Renal pelvis (tissue), 12 donors: ENCODE measurements around the gene NPAS2. TPM values are rescaled to one million over a fixed set of nuclear protein-coding genes. Genes with fewer than 3 reads are reported as not detected.

Source experiments
- DNase-seq: peaks from one replicate; pipeline ENCODE4 v3.0.0-alpha.2; 2013
- long read RNA-seq, 16 experiments: transcript quantifications; one replicate each; lab custom pipeline, GENCODE V29; 2026
- polyA plus RNA-seq, 3 donors: library from polyadenylated mRNA; unstranded; fragments of 120-200 nt; gene quantifications; one replicate each; pipeline ENCODE4 v1.2.1, GENCODE V29; 2013; ENCODE audit not compliant: insufficient read length in 3 of 3

Gene NPAS2
- 10 to 100 TPM; 13.0 to 19.3 (median 14.7) TPM for polyA plus RNA-seq
- long read RNA-seq, donor 1 = 0 reads
- long read RNA-seq, donor 2 = 0 reads
- long read RNA-seq, donor 3, partial matches to known transcripts = 0 of 1 reads
- long read RNA-seq, donor 3, other reads (novel, unspliced or antisense) = 0 of 1 reads
- long read RNA-seq, donor 4 = 0 reads
- long read RNA-seq, donor 5, full-length matches to known transcripts = 1 of 1 reads
- long read RNA-seq, donor 5, partial matches to known transcripts = 0 of 1 reads
- long read RNA-seq, donor 5, other reads (novel, unspliced or antisense) = 0 of 1 reads
- long read RNA-seq, donor 6, full-length matches to known transcripts = 1 of 1 reads
- long read RNA-seq, donor 6, partial matches to known transcripts = 0 of 1 reads
- long read RNA-seq, donor 6, other reads (novel, unspliced or antisense) = 0 of 1 reads
- long read RNA-seq, donor 7 = 0 reads
- long read RNA-seq, donor 8 = 0 reads
- long read RNA-seq, donor 9 = 0 reads
- long read RNA-seq, donor 10, partial matches to known transcripts = 0 of 1 reads
- long read RNA-seq, donor 10, other reads (novel, unspliced or antisense) = 0 of 1 reads
- long read RNA-seq, donor 11, partial matches to known transcripts = 0 of 1 reads
- long read RNA-seq, donor 11, other reads (novel, unspliced or antisense) = 0 of 1 reads
- long read RNA-seq, donor 12, full-length matches to known transcripts = 1 of 1 reads
- long read RNA-seq, donor 12, partial matches to known transcripts = 0 of 1 reads
- long read RNA-seq, donor 12, other reads (novel, unspliced or antisense) = 0 of 1 reads
- long read RNA-seq, donor 13, partial matches to known transcripts = 0 of 1 reads
- long read RNA-seq, donor 13, other reads (novel, unspliced or antisense) = 0 of 1 reads
- long read RNA-seq, donor 14 = 0 reads
- long read RNA-seq, donor 15, full-length matches to known transcripts = 2 of 2 reads
- long read RNA-seq, donor 15, partial matches to known transcripts = 0 of 2 reads
- long read RNA-seq, donor 15, other reads (novel, unspliced or antisense) = 0 of 2 reads
- long read RNA-seq, donor 16 = 0 reads

GRCh38 chr2:100819370-100820272, at the start of gene NPAS2:
NPAS2 (plus strand) TSS chr2:100820139; CDS start chr2:100904755, 84,616 bp downstream.
- DNase-seq = no peak

- DNase-seq = no peak
These were observed 48.8 kb upstream of the NPAS2 start for GRCh38 chr2:100771125-100771524.

- no peak for DNase-seq
These were observed 46.4 kb upstream of the NPAS2 start for GRCh38 chr2:100773538-100773937.

- no peak for DNase-seq
These were observed 43.5 kb upstream of the NPAS2 start for GRCh38 chr2:100776445-100776844.

- DNase-seq = no peak
These were observed 41.1 kb upstream of the NPAS2 start for GRCh38 chr2:100778637-100779450.

GRCh38 chr2:100779908-100780202, 40.1 kb upstream of the NPAS2 start:
- DNase-seq = no peak

GRCh38 chr2:100780203-100781008, 39.5 kb upstream of the NPAS2 start:
- DNase-seq = peak; percentile 21

- no peak for DNase-seq
These were observed 39.0 kb upstream of the NPAS2 start for GRCh38 chr2:100781009-100781325.

- no peak for DNase-seq
These were observed 38.2 kb upstream of the NPAS2 start for GRCh38 chr2:100781523-100782379.

GRCh38 chr2:100782380-100782878, 37.5 kb upstream of the NPAS2 start:
- no peak for DNase-seq

GRCh38 chr2:100783987-100784386, 36.0 kb upstream of the NPAS2 start:
- peak; percentile 63 for DNase-seq

GRCh38 chr2:100784681-100785080, 35.3 kb upstream of the NPAS2 start:
- no peak for DNase-seq

GRCh38 chr2:100785626-100786296, 34.2 kb upstream of the NPAS2 start:
- no peak for DNase-seq

GRCh38 chr2:100786297-100786658, 33.7 kb upstream of the NPAS2 start:
- DNase-seq = no peak

GRCh38 chr2:100786985-100787384, 33.0 kb upstream of the NPAS2 start:
- DNase-seq = no peak

GRCh38 chr2:100789361-100789760, 30.6 kb upstream of the NPAS2 start:
- no peak for DNase-seq

GRCh38 chr2:100791294-100791935, 28.5 kb upstream of the NPAS2 start:
- no peak for DNase-seq

GRCh38 chr2:100791936-100792308, 28.0 kb upstream of the NPAS2 start:
- no peak for DNase-seq
